HepG2 (cell line): ENCODE results near the gene PDSS2. TPM values are rescaled to one million over a fixed set of nuclear protein-coding genes. Genes with fewer than 3 reads are reported as not detected.

ENCODE experiments used
- CC2D1A ChIP-seq: sonication (generic); formaldehyde crosslinking; IDR thresholded peaks from 2 replicates; pipeline ENCODE4 v1.8.1; 2023; ENCODE audit warnings: mild to moderate bottlenecking, missing genetic modification reagents
- CEBPB ChIP-seq: IDR thresholded peaks from 2 replicates; pipeline ENCODE4 v1.6.1; 2011; ENCODE audit warnings: low read depth, low read length, improper control_type of control experiment, borderline replicate concordance
- HMG20A ChIP-seq: IDR thresholded peaks from 2 replicates; pipeline ENCODE4 v1.6.1; 2016; ENCODE audit warnings: borderline replicate concordance
- KAT2B ChIP-seq: fragments of 150-350 bp; IDR thresholded peaks from 2 replicates; pipeline ENCODE4 v1.6.1; 2014; ENCODE audit warnings: low read depth, low read length, borderline replicate concordance
- KDM5B ChIP-seq: sonication (generic); formaldehyde crosslinking; IDR thresholded peaks from 2 replicates; pipeline ENCODE4 v1.4.0; 2020; ENCODE audit warnings: missing genetic modification reagents, mild to moderate bottlenecking, borderline replicate concordance
- KLF11 ChIP-seq: IDR thresholded peaks from 2 replicates; pipeline ENCODE4 v1.6.1; 2016; ENCODE audit warnings: missing compliant biosample characterization
- MEIS1 ChIP-seq: sonication (generic); formaldehyde crosslinking; IDR thresholded peaks from 2 replicates; pipeline ENCODE4 v1.9.0; 2021; ENCODE audit warnings: mild to moderate bottlenecking, missing genetic modification reagents, moderate library complexity, borderline replicate concordance
- SP2 ChIP-seq: sonication (generic); formaldehyde crosslinking; IDR thresholded peaks from 2 replicates; pipeline ENCODE4 v1.5.1; 2020; ENCODE audit warnings: mild to moderate bottlenecking, missing genetic modification reagents
- SRSF4 ChIP-seq: fragments of 200-400 bp; formaldehyde crosslinking; IDR thresholded peaks from one replicate; pipeline ENCODE4 v1.6.1; 2018; ENCODE audit warnings: mild to moderate bottlenecking, low read depth, low read length, moderate library complexity; ENCODE audit not compliant: poor library complexity, severe bottlenecking
- TBX2 ChIP-seq: sonication (generic); formaldehyde crosslinking; IDR thresholded peaks from 2 replicates; pipeline ENCODE4 v1.5.0; 2020; ENCODE audit warnings: missing genetic modification reagents, mild to moderate bottlenecking, borderline replicate concordance
- U2AF2 ChIP-seq: fragments of 200-400 bp; formaldehyde crosslinking; IDR thresholded peaks from 2 replicates; pipeline ENCODE4 v1.6.1; 2017; ENCODE audit warnings: low read depth, mild to moderate bottlenecking, low read length
- ZFP36L2 ChIP-seq: sonication (generic); formaldehyde crosslinking; IDR thresholded peaks from 2 replicates; pipeline ENCODE4 v1.4.0; 2020; ENCODE audit warnings: missing genetic modification reagents
- ZFP82 ChIP-seq: sonication (generic); formaldehyde crosslinking; IDR thresholded peaks from 2 replicates; pipeline ENCODE4 v1.5.1; 2020; ENCODE audit warnings: mild to moderate bottlenecking, missing genetic modification reagents, borderline replicate concordance
- ZNF136 ChIP-seq: sonication (generic); formaldehyde crosslinking; IDR thresholded peaks from 2 replicates; pipeline ENCODE4 v1.8.1; 2022; ENCODE audit warnings: low read depth, mild to moderate bottlenecking, moderate library complexity, missing genetic modification reagents
- ZNF225 ChIP-seq: sonication (generic); formaldehyde crosslinking; IDR thresholded peaks from 2 replicates; pipeline ENCODE4 v1.4.0; 2020; ENCODE audit warnings: mild to moderate bottlenecking, missing genetic modification reagents
- ZNF562 ChIP-seq: sonication (generic); formaldehyde crosslinking; IDR thresholded peaks from 2 replicates; pipeline ENCODE4 v1.8.0; 2022; ENCODE audit warnings: missing genetic modification reagents, borderline replicate concordance
- ZNF749 ChIP-seq: sonication (generic); formaldehyde crosslinking; IDR thresholded peaks from 2 replicates; pipeline ENCODE4 v1.8.0; 2022; ENCODE audit warnings: mild to moderate bottlenecking, missing genetic modification reagents, moderate library complexity, borderline replicate concordance
- polyA plus RNA-seq, 8 experiments: library from polyadenylated mRNA; depleted of rRNA in 3 of 8; stranded (reverse) in 7 of 8; unstranded in 1 of 8; fragments of >200 nt; fragmentation: Illumina TruSeq in 4 of 8; extraction: Trizol in 4 of 8; gene quantifications; 2 replicates each; pipeline versions ENCODE4 v1.2.1 to v1.2.3, GENCODE V29; 2011 to 2016; ENCODE audit warnings: low read depth in 4 of 8, missing spikeins in 1 of 8, mixed read lengths in 1 of 8; ENCODE audit not compliant: insufficient read depth in 1 of 8
- total RNA-seq, 5 experiments: library from RNA; depleted of rRNA; stranded (reverse); fragments of >200 nt; fragmentation: Illumina TruSeq; extraction: Trizol; gene quantifications; 2 replicates each; pipeline ENCODE4 v1.2.3, GENCODE V29; 2016; ENCODE audit warnings: low read depth in 1 of 5
- TF ChIP-seq, protein P1 (sequence below): sonication (generic); formaldehyde crosslinking; IDR thresholded peaks from 2 replicates; pipeline ENCODE4 v1.9.0; 2021; ENCODE audit warnings: missing genetic modification reagents, borderline replicate concordance
- TF ChIP-seq, protein P2 (sequence below): IDR thresholded peaks from 2 replicates; pipeline ENCODE4 v1.6.1; 2016
- TF ChIP-seq, protein P3 (sequence below), 2 experiments: sonication (generic) in 1 of 2; formaldehyde crosslinking in 1 of 2; IDR thresholded peaks; 2 replicates each; pipeline versions ENCODE4 v1.5.1 to v1.6.1; 2011 to 2020; ENCODE audit warnings: borderline replicate concordance in 1 of 2, low read depth in 1 of 2, low read length in 1 of 2, mild to moderate bottlenecking in 1 of 2, missing genetic modification reagents in 1 of 2, moderate library complexity in 1 of 2
- TF ChIP-seq, protein P4 (sequence below): sonication (generic); formaldehyde crosslinking; IDR thresholded peaks from 2 replicates; pipeline ENCODE4 v1.8.1; 2023; ENCODE audit warnings: mild to moderate bottlenecking, missing genetic modification reagents
- TF ChIP-seq, protein P5 (sequence below): sonication (generic); formaldehyde crosslinking; IDR thresholded peaks from 2 replicates; pipeline ENCODE4 v1.9.0; 2022; ENCODE audit warnings: missing genetic modification reagents, mild to moderate bottlenecking, borderline replicate concordance

PDSS2 gene
- total and polyA plus RNA-seq, 2 of the 13 experiments (the other 11 are each of a cell fraction or from before 2014, with no cell fraction given), result 16.2 to 17.0 TPM

DNA sequence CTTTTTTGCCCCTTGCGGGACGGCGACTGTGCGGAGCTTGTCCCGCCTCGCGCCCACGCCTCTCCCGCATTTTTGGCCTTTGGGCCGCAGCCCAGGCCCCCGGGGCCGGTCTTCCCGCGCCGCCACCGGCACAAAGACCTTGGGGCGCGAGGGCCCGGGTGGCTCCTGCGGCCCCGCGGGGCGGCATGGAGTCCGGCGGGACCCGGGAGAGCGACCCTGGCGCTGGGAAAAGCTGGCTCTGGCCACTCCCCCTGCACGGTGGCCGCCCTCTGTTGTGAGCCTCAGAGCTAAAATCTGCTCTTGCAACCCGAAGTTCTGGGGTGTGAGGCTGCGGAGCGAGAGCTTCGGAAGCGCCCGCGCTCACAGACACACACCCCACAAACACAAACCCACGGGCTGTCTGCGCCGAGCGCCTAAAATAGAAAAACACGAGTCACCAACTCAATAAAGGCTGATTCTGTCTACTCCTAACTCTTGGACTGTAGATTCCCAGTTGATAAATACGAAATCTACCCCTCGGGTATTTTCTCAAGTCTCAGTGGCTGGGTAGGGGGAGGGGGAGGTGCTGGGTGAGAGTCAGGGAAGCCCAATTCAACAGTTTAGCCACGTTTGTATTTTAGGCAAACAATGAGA is 343.6 kb downstream of the PDSS2 start (continued):
- TF ChIP-seq, protein P1, sequence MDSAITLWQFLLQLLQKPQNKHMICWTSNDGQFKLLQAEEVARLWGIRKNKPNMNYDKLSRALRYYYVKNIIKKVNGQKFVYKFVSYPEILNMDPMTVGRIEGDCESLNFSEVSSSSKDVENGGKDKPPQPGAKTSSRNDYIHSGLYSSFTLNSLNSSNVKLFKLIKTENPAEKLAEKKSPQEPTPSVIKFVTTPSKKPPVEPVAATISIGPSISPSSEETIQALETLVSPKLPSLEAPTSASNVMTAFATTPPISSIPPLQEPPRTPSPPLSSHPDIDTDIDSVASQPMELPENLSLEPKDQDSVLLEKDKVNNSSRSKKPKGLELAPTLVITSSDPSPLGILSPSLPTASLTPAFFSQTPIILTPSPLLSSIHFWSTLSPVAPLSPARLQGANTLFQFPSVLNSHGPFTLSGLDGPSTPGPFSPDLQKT (CRISPR knock-in tag), result no peak
- TF ChIP-seq KLF11 (CRISPR knock-in tag) (no peak), KAT2B (no peak), SP2 (CRISPR knock-in tag) (no peak), ZNF562 (CRISPR knock-in tag) (no peak), KDM5B (peak; percentile 65; the same call in 1 of the 2 replicates), CC2D1A (CRISPR knock-in tag) (no peak), ZNF136 (no peak), ZFP36L2 (CRISPR knock-in tag) (no peak), ZNF225 (CRISPR knock-in tag) (no peak), HMG20A (CRISPR knock-in tag) (no peak), ZFP82 (CRISPR knock-in tag) (no peak), ZNF749 (no peak), CEBPB (no peak), U2AF2 (no peak), MEIS1 (CRISPR knock-in tag) (no peak), SRSF4 (no peak), TBX2 (peak; percentile 60; the same call in 1 of the 2 replicates)
- TF ChIP-seq, protein P2, sequence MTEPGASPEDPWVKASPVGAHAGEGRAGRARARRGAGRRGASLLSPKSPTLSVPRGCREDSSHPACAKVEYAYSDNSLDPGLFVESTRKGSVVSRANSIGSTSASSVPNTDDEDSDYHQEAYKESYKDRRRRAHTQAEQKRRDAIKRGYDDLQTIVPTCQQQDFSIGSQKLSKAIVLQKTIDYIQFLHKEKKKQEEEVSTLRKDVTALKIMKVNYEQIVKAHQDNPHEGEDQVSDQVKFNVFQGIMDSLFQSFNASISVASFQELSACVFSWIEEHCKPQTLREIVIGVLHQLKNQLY (CRISPR knock-in tag), result no peak
- TF ChIP-seq, protein P3, sequence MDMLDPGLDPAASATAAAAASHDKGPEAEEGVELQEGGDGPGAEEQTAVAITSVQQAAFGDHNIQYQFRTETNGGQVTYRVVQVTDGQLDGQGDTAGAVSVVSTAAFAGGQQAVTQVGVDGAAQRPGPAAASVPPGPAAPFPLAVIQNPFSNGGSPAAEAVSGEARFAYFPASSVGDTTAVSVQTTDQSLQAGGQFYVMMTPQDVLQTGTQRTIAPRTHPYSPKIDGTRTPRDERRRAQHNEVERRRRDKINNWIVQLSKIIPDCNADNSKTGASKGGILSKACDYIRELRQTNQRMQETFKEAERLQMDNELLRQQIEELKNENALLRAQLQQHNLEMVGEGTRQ (IDR thresholded peaks at IDR 0.05; ENCODE audit: low read depth, low read length), result no peak
- TF ChIP-seq, protein P3 (CRISPR knock-in tag; IDR thresholded peaks at IDR 0.05; ENCODE audit: borderline replicate concordance), result no peak
- TF ChIP-seq, protein P4, sequence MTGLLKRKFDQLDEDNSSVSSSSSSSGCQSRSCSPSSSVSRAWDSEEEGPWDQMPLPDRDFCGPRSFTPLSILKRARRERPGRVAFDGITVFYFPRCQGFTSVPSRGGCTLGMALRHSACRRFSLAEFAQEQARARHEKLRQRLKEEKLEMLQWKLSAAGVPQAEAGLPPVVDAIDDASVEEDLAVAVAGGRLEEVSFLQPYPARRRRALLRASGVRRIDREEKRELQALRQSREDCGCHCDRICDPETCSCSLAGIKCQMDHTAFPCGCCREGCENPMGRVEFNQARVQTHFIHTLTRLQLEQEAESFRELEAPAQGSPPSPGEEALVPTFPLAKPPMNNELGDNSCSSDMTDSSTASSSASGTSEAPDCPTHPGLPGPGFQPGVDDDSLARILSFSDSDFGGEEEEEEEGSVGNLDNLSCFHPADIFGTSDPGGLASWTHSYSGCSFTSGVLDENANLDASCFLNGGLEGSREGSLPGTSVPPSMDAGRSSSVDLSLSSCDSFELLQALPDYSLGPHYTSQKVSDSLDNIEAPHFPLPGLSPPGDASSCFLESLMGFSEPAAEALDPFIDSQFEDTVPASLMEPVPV (CRISPR knock-in tag), result no peak
- TF ChIP-seq, protein P5, sequence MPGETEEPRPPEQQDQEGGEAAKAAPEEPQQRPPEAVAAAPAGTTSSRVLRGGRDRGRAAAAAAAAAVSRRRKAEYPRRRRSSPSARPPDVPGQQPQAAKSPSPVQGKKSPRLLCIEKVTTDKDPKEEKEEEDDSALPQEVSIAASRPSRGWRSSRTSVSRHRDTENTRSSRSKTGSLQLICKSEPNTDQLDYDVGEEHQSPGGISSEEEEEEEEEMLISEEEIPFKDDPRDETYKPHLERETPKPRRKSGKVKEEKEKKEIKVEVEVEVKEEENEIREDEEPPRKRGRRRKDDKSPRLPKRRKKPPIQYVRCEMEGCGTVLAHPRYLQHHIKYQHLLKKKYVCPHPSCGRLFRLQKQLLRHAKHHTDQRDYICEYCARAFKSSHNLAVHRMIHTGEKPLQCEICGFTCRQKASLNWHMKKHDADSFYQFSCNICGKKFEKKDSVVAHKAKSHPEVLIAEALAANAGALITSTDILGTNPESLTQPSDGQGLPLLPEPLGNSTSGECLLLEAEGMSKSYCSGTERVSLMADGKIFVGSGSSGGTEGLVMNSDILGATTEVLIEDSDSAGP (CRISPR knock-in tag), result peak; percentile 61; the same call in 1 of the 2 replicates
